Measurements from ENCODE around the gene SLC22A4.
A peak's percentile ranks its signal among the peaks of the same experiment; 100 is the strongest.

The SLC22A4 gene

DNA sequence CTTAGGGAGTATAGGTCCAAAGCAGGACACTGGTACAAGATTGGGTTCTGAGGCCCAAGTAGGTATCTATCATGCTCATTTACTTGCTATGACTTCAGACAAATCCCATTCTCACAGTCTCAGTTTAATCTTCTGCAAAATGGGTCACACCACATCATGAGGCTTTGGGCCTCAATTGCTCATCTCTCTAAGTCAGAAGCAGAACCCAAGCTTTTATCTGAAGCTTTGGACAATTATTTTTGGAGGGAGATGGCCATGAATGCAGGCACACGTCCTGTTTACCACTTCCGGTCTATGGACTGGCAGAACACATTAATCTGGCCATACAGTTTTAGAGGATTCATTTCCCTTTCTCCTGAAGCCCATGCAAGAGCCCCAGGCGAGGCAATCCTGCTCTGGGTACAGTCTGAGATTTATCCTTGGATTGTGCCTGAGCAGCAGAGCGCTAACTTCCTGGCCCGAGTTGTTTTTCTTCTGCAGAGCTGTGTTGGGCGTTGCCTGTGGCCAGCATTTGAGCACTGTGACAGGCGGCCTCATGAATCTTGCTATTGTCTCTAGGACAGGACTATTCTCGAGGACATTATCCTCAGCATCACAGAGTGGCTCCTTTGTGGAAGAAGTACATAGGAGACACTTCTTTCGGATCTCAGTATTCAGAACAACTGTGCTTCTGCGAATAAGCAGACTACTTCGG is 16.1 kb downstream of the SLC22A4 start:
- Histone ChIP-seq H3K4me1 (ENCODE audit: control extremely low read depth in 1 of 4, control insufficient read depth in 4 of 4, insufficient read depth in 4 of 4, low read length in 3 of 4) (no peaks in the 10 kb centered on the region), H3K27me3 (replicated peaks in 2 of 5; ENCODE audit: control insufficient read depth in 4 of 5, insufficient read depth in 5 of 5, low read length in 4 of 5) (no peaks in the 10 kb centered on the region), H3K4me3 (ENCODE audit: control insufficient read depth in 1 of 7, extremely low read depth in 1 of 7, insufficient read depth in 4 of 7, low read depth in 2 of 7, low read length in 6 of 7) (no peak overlapping the region), H3K27ac (ENCODE audit: insufficient read depth in 1 of 2, low read depth in 1 of 2, low read length in 2 of 2, poor library complexity in 1 of 2, severe bottlenecking in 2 of 2) (no peak overlapping the region), H3K9me3 (ENCODE audit: control extremely low read depth in 1 of 5, control insufficient read depth in 4 of 5, insufficient read depth in 2 of 5, low read depth in 1 of 5, low read length in 4 of 5) (peaks cover 0 to 4% (median 0%) of the 10 kb centered on the region in 5 experiments), H3K36me3 (ENCODE audit: control insufficient read depth in 4 of 4, insufficient read depth in 4 of 4, low read length in 3 of 4) (peaks cover 0 to 9% (median under 1%) of the 10 kb centered on the region in 4 experiments)
- CTCF ChIA-PET: interaction anchor here (1.0 to 1.5 kb wide), 3 partner anchors 18 to 38 kb away, joined by 3 read pairs; no protein-coding TSS in a partner anchor
- DNase-seq: no peak
- 94% methylated on average over 10 of the region's 11 CpGs for WGBS (ENCODE audit: insufficient coverage)
- POLR2A ChIA-PET: no interaction called here

DNA sequence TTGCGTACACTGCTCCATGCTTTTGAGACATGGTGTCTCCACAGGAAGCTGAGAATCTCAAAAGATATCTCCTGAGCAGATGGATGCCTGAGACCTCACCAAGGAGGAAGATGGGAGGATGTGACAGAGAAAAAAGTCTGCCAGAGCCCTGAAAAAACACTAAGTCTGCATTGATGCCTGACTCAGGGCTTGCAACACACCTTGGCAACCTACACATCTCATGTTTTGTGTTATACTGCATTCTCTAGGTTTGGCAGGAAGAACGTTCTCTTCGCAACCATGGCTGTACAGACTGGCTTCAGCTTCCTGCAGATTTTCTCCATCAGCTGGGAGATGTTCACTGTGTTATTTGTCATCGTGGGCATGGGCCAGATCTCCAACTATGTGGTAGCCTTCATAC is 19.2 kb downstream of the SLC22A4 start:
- Histone ChIP-seq H3K36me3 (ENCODE audit: control insufficient read depth in 4 of 4, insufficient read depth in 4 of 4, low read length in 3 of 4) (peaks cover 0 to 9% (median under 1%) of the 10 kb centered on the region in 4 experiments), H3K27ac (ENCODE audit: insufficient read depth in 1 of 2, low read depth in 1 of 2, low read length in 2 of 2, poor library complexity in 1 of 2, severe bottlenecking in 2 of 2) (no peak overlapping the region), H3K9me3 (ENCODE audit: control extremely low read depth in 1 of 5, control insufficient read depth in 4 of 5, insufficient read depth in 2 of 5, low read depth in 1 of 5, low read length in 4 of 5) (no peaks in the 10 kb centered on the region), H3K27me3 (replicated peaks in 2 of 5; ENCODE audit: control insufficient read depth in 4 of 5, insufficient read depth in 5 of 5, low read length in 4 of 5) (no peaks in the 10 kb centered on the region), H3K4me1 (ENCODE audit: control extremely low read depth in 1 of 4, control insufficient read depth in 4 of 4, insufficient read depth in 4 of 4, low read length in 3 of 4) (no peaks in the 10 kb centered on the region), H3K4me3 (ENCODE audit: control insufficient read depth in 1 of 7, extremely low read depth in 1 of 7, insufficient read depth in 4 of 7, low read depth in 2 of 7, low read length in 6 of 7) (no peak overlapping the region)
- ChIA-PET CTCF (interaction anchor here (0.6 to 1.7 kb wide), 6 partner anchors 10 to 134 kb away, joined by 3 to 6 read pairs (median 4); no protein-coding TSS in a partner anchor), POLR2A (no interaction called here)
- DNase-seq: no peak
- WGBS (ENCODE audit: insufficient coverage): 94% methylated on average over 4 of the region's 4 CpGs

DNA sequence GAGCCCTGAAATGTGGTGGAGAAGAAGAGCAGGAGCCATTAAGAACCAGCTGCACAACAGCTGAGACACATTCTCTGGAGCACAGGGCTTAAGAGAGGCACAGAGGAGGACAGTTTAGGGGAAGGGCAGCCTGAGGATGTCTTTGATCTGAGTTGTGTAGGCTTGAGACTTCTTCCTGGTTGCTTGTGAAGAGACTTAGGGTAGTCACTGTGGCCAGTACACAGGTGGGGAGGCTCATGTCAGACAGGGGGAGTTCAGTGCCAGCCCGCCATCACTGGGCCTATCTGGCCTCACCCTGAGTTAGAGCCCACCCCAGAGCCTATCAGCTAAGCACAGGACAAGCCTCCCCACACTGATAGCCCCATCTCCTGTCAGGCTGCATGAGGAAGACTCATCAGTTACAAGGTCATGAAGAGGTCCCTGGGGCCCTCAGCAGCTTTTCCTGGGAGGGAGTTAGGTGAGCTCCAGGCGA is 19.8 kb downstream of the SLC22A4 start:
- ChIA-PET CTCF (interaction anchor here (0.8 to 1.4 kb wide), 4 partner anchors 10 to 135 kb away, joined by 3 to 6 read pairs (median 3); no protein-coding TSS in a partner anchor), POLR2A (no interaction called here)
- WGBS (ENCODE audit: insufficient coverage): no CpG with 5 or more reads among the region's 2 CpGs

DNA sequence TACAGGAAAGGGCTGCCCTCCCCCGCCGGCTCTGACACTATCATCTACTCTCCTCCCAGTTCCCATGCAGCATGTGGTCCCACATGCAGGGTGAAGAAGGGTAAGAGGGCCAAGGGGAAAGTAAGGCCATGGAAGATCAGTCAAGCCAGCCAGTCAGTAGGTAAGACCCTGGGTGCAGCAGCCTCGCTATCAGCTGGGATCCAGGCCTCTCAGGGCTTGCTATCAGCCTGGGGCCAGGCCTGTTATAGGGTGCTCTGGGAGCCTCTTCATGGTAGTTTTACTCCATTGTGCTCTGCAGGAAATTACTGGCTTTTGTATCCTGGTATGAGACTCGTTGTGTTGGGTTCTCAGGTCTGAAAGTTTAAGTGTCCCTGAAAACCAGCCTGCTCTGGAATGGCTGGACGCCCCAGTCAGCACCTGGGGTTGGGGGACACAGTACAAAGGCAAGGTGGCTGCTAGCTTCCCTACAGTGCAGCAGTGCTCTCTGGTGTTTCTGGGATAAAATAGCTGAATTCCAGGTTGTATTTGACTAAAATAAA is 21.4 kb downstream of the SLC22A4 start:
- no peaks in the 10 kb centered on the region for H3K27me3 ChIP-seq (replicated peaks in 2 of 5; ENCODE audit: control insufficient read depth in 4 of 5, insufficient read depth in 5 of 5, low read length in 4 of 5)
- H3K27ac ChIP-seq (ENCODE audit: insufficient read depth in 1 of 2, low read depth in 1 of 2, low read length in 2 of 2, poor library complexity in 1 of 2, severe bottlenecking in 2 of 2): no peak overlapping the region
- no peaks in the 10 kb centered on the region for H3K9me3 ChIP-seq (ENCODE audit: control extremely low read depth in 1 of 5, control insufficient read depth in 4 of 5, insufficient read depth in 2 of 5, low read depth in 1 of 5, low read length in 4 of 5)
- ChIA-PET POLR2A (interaction anchor here (0.6 kb wide), 1 partner anchor 22 kb away, joined by 3 read pairs; no protein-coding TSS in a partner anchor), CTCF (interaction anchor here (1.1 to 1.4 kb wide), 3 partner anchors 10 to 33 kb away, joined by 3 read pairs; no protein-coding TSS in a partner anchor)
- H3K4me3 ChIP-seq (ENCODE audit: control insufficient read depth in 1 of 7, extremely low read depth in 1 of 7, insufficient read depth in 4 of 7, low read depth in 2 of 7, low read length in 6 of 7): no peak overlapping the region
- peaks cover 0 to 9% (median under 1%) of the 10 kb centered on the region in 4 experiments for H3K36me3 ChIP-seq (ENCODE audit: control insufficient read depth in 4 of 4, insufficient read depth in 4 of 4, low read length in 3 of 4)
- 95% methylated on average over 3 of the region's 5 CpGs for WGBS (ENCODE audit: insufficient coverage)
- H3K4me1 ChIP-seq (ENCODE audit: control extremely low read depth in 1 of 4, control insufficient read depth in 4 of 4, insufficient read depth in 4 of 4, low read length in 3 of 4): no peaks in the 10 kb centered on the region
- peak in 1 of 3 donors; percentile 44 for DNase-seq

More for the DNA sequence above, 19.8 kb downstream of the SLC22A4 start:
- no peaks in the 10 kb centered on the region for H3K9me3 ChIP-seq (ENCODE audit: control extremely low read depth in 1 of 5, control insufficient read depth in 4 of 5, insufficient read depth in 2 of 5, low read depth in 1 of 5, low read length in 4 of 5)
- no peak overlapping the region for H3K27ac ChIP-seq (ENCODE audit: insufficient read depth in 1 of 2, low read depth in 1 of 2, low read length in 2 of 2, poor library complexity in 1 of 2, severe bottlenecking in 2 of 2)
- H3K27me3 ChIP-seq (replicated peaks in 2 of 5; ENCODE audit: control insufficient read depth in 4 of 5, insufficient read depth in 5 of 5, low read length in 4 of 5): no peaks in the 10 kb centered on the region
- H3K36me3 ChIP-seq (ENCODE audit: control insufficient read depth in 4 of 4, insufficient read depth in 4 of 4, low read length in 3 of 4): peaks cover 0 to 9% (median under 1%) of the 10 kb centered on the region in 4 experiments
- no peak for DNase-seq
- no peaks in the 10 kb centered on the region for H3K4me1 ChIP-seq (ENCODE audit: control extremely low read depth in 1 of 4, control insufficient read depth in 4 of 4, insufficient read depth in 4 of 4, low read length in 3 of 4)
- H3K4me3 ChIP-seq (ENCODE audit: control insufficient read depth in 1 of 7, extremely low read depth in 1 of 7, insufficient read depth in 4 of 7, low read depth in 2 of 7, low read length in 6 of 7): no peak overlapping the region

DNA sequence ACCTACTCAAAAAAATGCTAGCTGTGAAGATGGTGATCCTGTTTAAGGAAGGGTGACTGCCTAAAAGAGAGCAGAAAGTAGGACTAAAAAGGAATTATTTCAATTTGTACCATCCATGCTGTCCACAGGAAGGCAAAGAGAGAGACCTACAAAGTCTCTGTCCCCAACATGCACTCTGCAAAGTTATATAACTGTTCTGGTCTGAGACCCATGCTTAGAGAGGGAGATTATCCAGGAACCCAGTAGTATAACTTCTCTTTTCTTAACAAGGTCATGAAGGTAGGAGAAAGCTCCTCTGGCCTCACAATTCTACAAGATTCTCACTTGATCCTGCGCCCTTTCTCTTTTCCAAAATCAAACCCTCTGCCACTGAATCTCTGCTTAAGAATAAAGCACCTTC is 25.8 kb downstream of the SLC22A4 start:
- Histone ChIP-seq H3K4me1 (ENCODE audit: control extremely low read depth in 1 of 4, control insufficient read depth in 4 of 4, insufficient read depth in 4 of 4, low read length in 3 of 4) (no peaks in the 10 kb centered on the region), H3K36me3 (ENCODE audit: control insufficient read depth in 4 of 4, insufficient read depth in 4 of 4, low read length in 3 of 4) (peaks cover 0 to 2% (median 0%) of the 10 kb centered on the region in 4 experiments), H3K27me3 (replicated peaks in 2 of 5; ENCODE audit: control insufficient read depth in 4 of 5, insufficient read depth in 5 of 5, low read length in 4 of 5) (no peaks in the 10 kb centered on the region), H3K27ac (ENCODE audit: insufficient read depth in 1 of 2, low read depth in 1 of 2, low read length in 2 of 2, poor library complexity in 1 of 2, severe bottlenecking in 2 of 2) (no peak overlapping the region), H3K9me3 (ENCODE audit: control extremely low read depth in 1 of 5, control insufficient read depth in 4 of 5, insufficient read depth in 2 of 5, low read depth in 1 of 5, low read length in 4 of 5) (no peaks in the 10 kb centered on the region), H3K4me3 (ENCODE audit: control insufficient read depth in 1 of 7, extremely low read depth in 1 of 7, insufficient read depth in 4 of 7, low read depth in 2 of 7, low read length in 6 of 7) (no peak overlapping the region)
- ChIA-PET POLR2A (no interaction called here), CTCF (no interaction called here)
- no peak for DNase-seq
- WGBS (ENCODE audit: insufficient coverage): 100% methylated on average over 1 of the region's 1 CpG

DNA sequence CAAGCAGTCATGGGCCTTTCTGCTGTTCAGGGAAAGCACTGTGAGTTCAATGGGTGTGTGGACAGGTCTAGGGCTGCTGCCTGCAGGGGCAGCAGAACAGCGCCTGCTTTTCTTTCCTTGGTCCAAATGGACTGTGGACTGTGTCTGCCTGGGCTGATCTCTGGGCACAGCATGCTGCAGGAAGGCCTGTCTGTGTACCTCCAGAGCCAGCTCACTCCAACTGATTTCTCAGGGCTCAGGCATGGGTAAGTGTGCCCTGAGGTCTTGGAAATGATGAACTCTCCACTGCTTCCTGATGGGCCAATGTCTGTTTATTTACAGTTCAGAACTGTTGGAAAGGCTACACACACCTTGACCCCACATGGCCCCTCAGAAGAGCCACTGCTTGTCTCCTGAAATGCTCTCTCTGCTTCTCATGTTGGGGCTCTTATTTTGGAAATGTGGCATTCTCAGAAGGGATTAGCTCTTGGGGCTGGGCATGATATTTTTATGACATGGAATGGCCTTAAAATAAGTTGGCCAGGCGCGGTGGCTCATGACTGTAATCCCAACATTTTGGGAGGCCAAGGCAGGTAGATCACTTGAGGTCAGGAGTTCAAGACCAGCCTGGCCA is 27.0 kb downstream of the SLC22A4 start:
- Histone ChIP-seq H3K27ac (ENCODE audit: insufficient read depth in 1 of 2, low read depth in 1 of 2, low read length in 2 of 2, poor library complexity in 1 of 2, severe bottlenecking in 2 of 2) (no peak overlapping the region), H3K36me3 (ENCODE audit: control insufficient read depth in 4 of 4, insufficient read depth in 4 of 4, low read length in 3 of 4) (peaks cover 0 to 2% (median 0%) of the 10 kb centered on the region in 4 experiments), H3K27me3 (replicated peaks in 2 of 5; ENCODE audit: control insufficient read depth in 4 of 5, insufficient read depth in 5 of 5, low read length in 4 of 5) (no peaks in the 10 kb centered on the region), H3K4me3 (ENCODE audit: control insufficient read depth in 1 of 7, extremely low read depth in 1 of 7, insufficient read depth in 4 of 7, low read depth in 2 of 7, low read length in 6 of 7) (no peak overlapping the region), H3K9me3 (ENCODE audit: control extremely low read depth in 1 of 5, control insufficient read depth in 4 of 5, insufficient read depth in 2 of 5, low read depth in 1 of 5, low read length in 4 of 5) (no peaks in the 10 kb centered on the region), H3K4me1 (ENCODE audit: control extremely low read depth in 1 of 4, control insufficient read depth in 4 of 4, insufficient read depth in 4 of 4, low read length in 3 of 4) (no peaks in the 10 kb centered on the region)
- POLR2A ChIA-PET: no interaction called here
- no peak for DNase-seq
- CTCF ChIA-PET: no interaction called here
- WGBS (ENCODE audit: insufficient coverage): 100% methylated on average over 1 of the region's 3 CpGs

DNA sequence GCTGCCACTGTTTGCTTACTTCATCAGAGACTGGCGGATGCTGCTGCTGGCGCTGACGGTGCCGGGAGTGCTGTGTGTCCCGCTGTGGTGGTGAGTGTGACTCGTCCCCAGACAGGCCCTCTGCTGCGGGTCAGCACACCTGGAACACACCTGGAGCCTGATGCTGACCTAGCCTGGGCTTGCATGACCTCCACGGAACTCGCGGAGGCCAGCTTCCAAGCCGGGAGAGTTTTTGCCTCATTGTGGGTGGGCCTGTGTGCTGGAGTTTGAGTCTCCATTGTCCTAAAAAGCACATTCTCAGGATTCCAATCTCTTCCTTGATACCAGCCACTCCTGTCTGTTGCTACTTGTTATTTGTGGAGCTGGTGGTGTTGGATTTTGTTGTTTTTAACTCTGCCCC is 28.1 kb downstream of the SLC22A4 start:
- Histone ChIP-seq H3K4me1 (ENCODE audit: control extremely low read depth in 1 of 4, control insufficient read depth in 4 of 4, insufficient read depth in 4 of 4, low read length in 3 of 4) (no peaks in the 10 kb centered on the region), H3K36me3 (ENCODE audit: control insufficient read depth in 4 of 4, insufficient read depth in 4 of 4, low read length in 3 of 4) (peaks cover 0 to 4% (median 0%) of the 10 kb centered on the region in 4 experiments), H3K4me3 (ENCODE audit: control insufficient read depth in 1 of 7, extremely low read depth in 1 of 7, insufficient read depth in 4 of 7, low read depth in 2 of 7, low read length in 6 of 7) (no peak overlapping the region), H3K27me3 (replicated peaks in 2 of 5; ENCODE audit: control insufficient read depth in 4 of 5, insufficient read depth in 5 of 5, low read length in 4 of 5) (no peaks in the 10 kb centered on the region), H3K9me3 (ENCODE audit: control extremely low read depth in 1 of 5, control insufficient read depth in 4 of 5, insufficient read depth in 2 of 5, low read depth in 1 of 5, low read length in 4 of 5) (no peaks in the 10 kb centered on the region), H3K27ac (ENCODE audit: insufficient read depth in 1 of 2, low read depth in 1 of 2, low read length in 2 of 2, poor library complexity in 1 of 2, severe bottlenecking in 2 of 2) (no peak overlapping the region)
- DNase-seq: no peak
- whole genome bisulfite sequencing (ENCODE audit: insufficient coverage): 97% methylated on average over 9 of the region's 11 CpGs
- ChIA-PET CTCF (no interaction called here), POLR2A (no interaction called here)

Measured in common myeloid progenitor, CD34-positive (primary cell).